A673 (cell line): ENCODE data around the gene PARP15. TPM values are rescaled to one million over a fixed set of nuclear protein-coding genes. Genes with fewer than 3 reads are reported as not detected.

Experiments used
- BruUV-seq: library from RNA; stranded (reverse); fragments of 400-500 nt; replicated peaks from 2 replicates; lab custom pipeline; 2021; lab: Mats Ljungman, UMichigan
- CTCF ChIA-PET: fragments of 300-600 bp; sonication (Branson Sonifier 250); formaldehyde crosslinking; loops from one replicate; lab custom pipeline; 2022; ENCODE audit warnings: antibody characterized with exemption; lab: Charles Lee
- POLR2A ChIA-PET: fragments of 300-600 bp; sonication (Branson Sonifier 250); formaldehyde crosslinking; loops from one replicate; lab custom pipeline; 2022; ENCODE audit warnings: antibody characterized with exemption; ENCODE audit not compliant: low non-redundant PET; lab: Charles Lee
- DNase-seq: peaks from one replicate; pipeline ENCODE4 v3.0.0-alpha.2; 2015; ENCODE audit warnings: low spot score
- H3K27ac ChIP-seq: fragments of 200-600 bp; sonication (generic); 2 replicates; pipeline ENCODE4 v1.5.1; 2016; ENCODE audit warnings: mixed run types, low read depth, mild to moderate bottlenecking, mixed read lengths, antibody characterized with exemption, low read length; ENCODE audit not compliant: poor library complexity, severe bottlenecking
- H3K27me3 ChIP-seq: fragments of 200-600 bp; sonication (generic); replicated peaks from 2 replicates; pipeline ENCODE4 v1.6.1; 2017; ENCODE audit warnings: mixed run types, low read depth, mild to moderate bottlenecking, mixed read lengths, antibody characterized with exemption, low read length; ENCODE audit not compliant: insufficient read depth, poor library complexity
- H3K36me3 ChIP-seq: fragments of 200-600 bp; sonication (generic); 2 replicates; pipeline ENCODE4 v1.6.1; 2016; ENCODE audit warnings: mixed run types, mild to moderate bottlenecking, mixed read lengths, antibody characterized with exemption, low read length; ENCODE audit not compliant: insufficient read depth, poor library complexity, severe bottlenecking
- H3K4me1 ChIP-seq: fragments of 200-600 bp; sonication (generic); 2 replicates; pipeline ENCODE4 v1.6.1; 2017; ENCODE audit warnings: mixed run types, mild to moderate bottlenecking, mixed read lengths, antibody characterized with exemption, low read length; ENCODE audit not compliant: insufficient read depth, poor library complexity, severe bottlenecking
- H3K4me3 ChIP-seq: fragments of 200-600 bp; sonication (generic); 2 replicates; pipeline ENCODE4 v1.5.1; 2016; ENCODE audit warnings: low read depth, mixed run types, mild to moderate bottlenecking, mixed read lengths, low read length; ENCODE audit not compliant: poor library complexity, severe bottlenecking
- H3K9me3 ChIP-seq: fragments of 200-600 bp; sonication (generic); 2 replicates; pipeline ENCODE4 v1.6.1; 2016; ENCODE audit warnings: mixed run types, low read depth, mild to moderate bottlenecking, mixed read lengths, antibody characterized with exemption, low read length; ENCODE audit not compliant: poor library complexity, severe bottlenecking
- CTCF ChIP-seq: fragments of 300-800, 200-600 bp; sonication (generic); conservative IDR thresholded peaks from 2 replicates; pipeline ENCODE4 v1.5.1; 2017; ENCODE audit warnings: low read depth, mild to moderate bottlenecking, antibody characterized with exemption, low read length, moderate library complexity, mixed read lengths
- EZH2 ChIP-seq: fragments of 200-600 bp; sonication (generic); IDR thresholded peaks from 2 replicates; pipeline ENCODE4 v1.6.1; 2017; ENCODE audit warnings: borderline replicate concordance, low read depth, mild to moderate bottlenecking, mixed read lengths, antibody characterized with exemption, low read length; ENCODE audit not compliant: poor library complexity, severe bottlenecking
- intact Hi-C: fragments of 100-400 bp; cut with micrococcal nuclease; formaldehyde crosslinking; loops from one replicate; pipeline ENCODE4 v1.10.0; 2022; ENCODE audit not compliant: unreplicated experiment
- total RNA-seq: library from RNA; stranded (reverse); gene quantifications from 2 replicates; pipeline ENCODE4 v1.2.3, GENCODE V29; 2021

Gene PARP15
- total RNA-seq, 1 experiment from 2014 or later = not detected

GRCh38 chr3:122623031-122623829 lies 45.8 kb downstream of the PARP15 start:
- POLR2A ChIA-PET = no interaction called here

GRCh38 chr3:122626515-122627180 lies 49.2 kb downstream of the PARP15 start:
- H3K36me3 ChIP-seq = no peaks in the 10 kb centered on the region
- H3K27ac ChIP-seq = no peak overlapping the region
- no peaks in the 10 kb centered on the region for H3K4me1 ChIP-seq
- intact Hi-C loops = no loop called here
- CTCF ChIA-PET = no interaction called here
- POLR2A ChIA-PET = no interaction called here
- H3K9me3 ChIP-seq = no peaks in the 10 kb centered on the region
- no peak for DNase-seq
- BruUV-seq = no TSS peak
- H3K27me3 ChIP-seq = peaks cover 20% of the 10 kb centered on the region
- TF ChIP-seq CTCF (no peak), EZH2 (no peak)
- no peak overlapping the region for H3K4me3 ChIP-seq

More at GRCh38 chr3:122623031-122623829, 45.8 kb downstream of the PARP15 start:
- Histone ChIP-seq H3K4me3 (no peak overlapping the region), H3K36me3 (no peaks in the 10 kb centered on the region), H3K9me3 (no peaks in the 10 kb centered on the region), H3K27ac (no peak overlapping the region), H3K27me3 (peaks cover 41% of the 10 kb centered on the region), H3K4me1 (no peaks in the 10 kb centered on the region)
- TF ChIP-seq EZH2 (no peak), CTCF (no peak)
- CTCF ChIA-PET = no interaction called here
- BruUV-seq = no TSS peak
- DNase-seq = no peak
- intact Hi-C loops = no loop called here

- no TSS peak for BruUV-seq
- ChIA-PET CTCF (no interaction called here), POLR2A (no interaction called here)
- Histone ChIP-seq H3K9me3 (no peaks in the 10 kb centered on the region), H3K27me3 (peaks cover 20% of the 10 kb centered on the region), H3K27ac (no peak overlapping the region), H3K4me3 (no peak overlapping the region), H3K4me1 (no peaks in the 10 kb centered on the region), H3K36me3 (no peaks in the 10 kb centered on the region)
- TF ChIP-seq EZH2 (no peak), CTCF (no peak)
- intact Hi-C loops = no loop called here
- DNase-seq = no peak
Observed at GRCh38 chr3:122627301-122627700, 49.9 kb downstream of the PARP15 start.
